Fibroblast of pulmonary artery (primary cell): ENCODE data around the gene PSMG3.

Experiments used
- DNase-seq: peaks from one replicate; pipeline ENCODE4 v3.0.0-alpha.2; 2010; ENCODE audit warnings: low read depth
- H3K4me3 ChIP-seq: replicated peaks from 2 replicates; pipeline ENCODE4 v1.5.1; 2011; ENCODE audit warnings: low read depth, mild to moderate bottlenecking, control low read depth, low read length, moderate library complexity
- TF ChIP-seq, protein P1 (sequence below): IDR thresholded peaks from 2 replicates; pipeline ENCODE4 v1.5.1; 2011; ENCODE audit warnings: mild to moderate bottlenecking, control low read depth, low read length, inconsistent platforms; ENCODE audit errors: missing control alignments

Gene PSMG3

DNA sequence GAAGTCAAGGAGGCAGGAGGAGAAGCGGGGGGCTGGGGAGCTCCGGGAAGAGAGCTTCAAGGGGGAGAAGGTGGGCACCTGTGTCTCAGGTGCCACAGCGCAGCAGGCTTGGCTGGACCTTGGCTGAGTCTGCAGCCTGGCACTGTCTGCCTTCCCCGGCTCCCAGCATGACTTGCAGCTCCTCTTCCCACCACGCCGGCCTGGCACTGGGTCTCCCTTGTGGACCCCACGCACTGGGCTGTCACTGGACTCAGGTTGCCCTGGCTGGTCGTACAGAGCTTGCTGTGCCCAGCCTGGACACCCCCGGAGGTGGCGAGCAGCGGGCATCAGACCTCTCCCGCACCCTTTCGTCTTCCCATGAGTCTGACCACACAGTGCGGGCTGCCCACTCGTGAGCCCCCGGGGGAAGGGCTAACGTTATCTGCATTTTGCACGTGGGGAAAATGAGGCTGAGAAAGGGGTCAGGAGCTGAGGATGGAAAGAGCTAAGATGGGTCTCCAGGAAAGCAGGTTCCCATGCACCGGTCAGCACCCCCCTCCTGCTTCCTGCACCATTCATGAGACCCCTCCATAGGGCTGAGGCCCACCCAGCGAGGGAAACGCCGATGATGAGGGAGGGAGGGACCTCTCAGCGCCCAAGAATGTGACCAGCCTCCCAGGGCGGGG is 40.3 kb upstream of the PSMG3 start:
- no peak overlapping the region for H3K4me3 ChIP-seq
- TF ChIP-seq, protein P1, sequence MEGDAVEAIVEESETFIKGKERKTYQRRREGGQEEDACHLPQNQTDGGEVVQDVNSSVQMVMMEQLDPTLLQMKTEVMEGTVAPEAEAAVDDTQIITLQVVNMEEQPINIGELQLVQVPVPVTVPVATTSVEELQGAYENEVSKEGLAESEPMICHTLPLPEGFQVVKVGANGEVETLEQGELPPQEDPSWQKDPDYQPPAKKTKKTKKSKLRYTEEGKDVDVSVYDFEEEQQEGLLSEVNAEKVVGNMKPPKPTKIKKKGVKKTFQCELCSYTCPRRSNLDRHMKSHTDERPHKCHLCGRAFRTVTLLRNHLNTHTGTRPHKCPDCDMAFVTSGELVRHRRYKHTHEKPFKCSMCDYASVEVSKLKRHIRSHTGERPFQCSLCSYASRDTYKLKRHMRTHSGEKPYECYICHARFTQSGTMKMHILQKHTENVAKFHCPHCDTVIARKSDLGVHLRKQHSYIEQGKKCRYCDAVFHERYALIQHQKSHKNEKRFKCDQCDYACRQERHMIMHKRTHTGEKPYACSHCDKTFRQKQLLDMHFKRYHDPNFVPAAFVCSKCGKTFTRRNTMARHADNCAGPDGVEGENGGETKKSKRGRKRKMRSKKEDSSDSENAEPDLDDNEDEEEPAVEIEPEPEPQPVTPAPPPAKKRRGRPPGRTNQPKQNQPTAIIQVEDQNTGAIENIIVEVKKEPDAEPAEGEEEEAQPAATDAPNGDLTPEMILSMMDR: no peak
- no peak for DNase-seq

DNA sequence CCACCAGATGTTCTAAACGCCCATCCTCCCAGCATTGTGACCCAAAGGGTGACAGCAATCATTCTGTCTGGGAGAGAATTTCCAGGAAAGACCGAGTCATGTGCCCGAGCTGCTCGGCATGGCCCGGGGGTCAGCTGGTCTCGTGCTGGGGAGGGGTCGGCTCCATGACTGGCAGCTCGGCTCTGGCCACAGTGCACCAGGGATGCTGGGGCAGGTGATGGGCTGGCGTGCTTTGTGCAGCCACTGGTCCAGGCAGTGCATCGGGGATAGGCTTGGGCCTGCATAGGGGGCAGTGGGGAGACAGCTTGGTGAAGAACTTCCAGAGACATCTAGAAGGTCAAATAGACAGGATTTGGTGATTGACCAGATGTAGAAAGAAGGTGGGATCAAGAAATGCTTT is 39.2 kb upstream of the PSMG3 start:
- no peak overlapping the region for H3K4me3 ChIP-seq
- DNase-seq: no peak
- TF ChIP-seq, protein P1: no peak

DNA sequence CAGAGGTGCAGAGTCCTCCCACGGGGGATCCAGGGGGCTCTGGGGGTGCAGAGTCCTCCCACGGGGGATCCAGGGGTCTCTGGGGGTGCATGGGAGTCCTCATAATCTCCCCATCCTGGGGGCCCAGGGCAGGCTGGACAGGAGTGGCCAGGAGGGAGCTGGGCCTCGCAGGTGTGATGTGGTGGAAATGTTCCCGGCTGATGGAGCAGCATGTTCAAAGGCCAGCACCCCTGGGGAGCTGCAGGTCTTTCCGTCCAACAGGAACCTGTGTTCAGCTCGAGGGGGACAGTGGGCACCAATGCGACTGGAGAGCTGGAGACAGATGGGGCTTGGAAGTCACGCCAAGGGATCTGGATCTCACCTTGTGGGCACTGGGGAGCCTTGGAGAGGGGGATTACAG is 38.5 kb upstream of the PSMG3 start:
- DNase-seq: no peak
- TF ChIP-seq, protein P1: no peak
- no peak overlapping the region for H3K4me3 ChIP-seq

DNA sequence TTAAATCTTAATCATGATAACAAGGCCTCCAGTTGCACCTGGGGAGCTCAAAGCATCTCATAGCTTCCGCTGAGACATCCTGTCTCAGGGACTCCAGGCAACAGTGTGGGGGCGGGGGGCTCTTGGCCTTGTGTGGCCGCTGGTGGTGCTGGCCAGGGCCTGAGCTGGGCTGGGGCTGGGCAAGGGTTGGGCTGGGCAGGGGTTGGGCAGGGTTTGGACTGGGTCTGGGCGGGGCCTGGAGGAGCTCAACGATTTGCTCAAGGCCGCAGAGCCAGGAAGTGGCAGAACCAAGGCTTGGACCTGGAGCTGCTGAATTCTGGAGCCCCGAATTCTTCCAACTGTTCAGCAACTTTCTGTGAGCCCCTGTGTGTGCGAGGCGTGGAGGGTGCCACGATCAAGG is 37.9 kb upstream of the PSMG3 start:
- no peak for DNase-seq
- TF ChIP-seq, protein P1: no peak
- H3K4me3 ChIP-seq: no peak overlapping the region

DNA sequence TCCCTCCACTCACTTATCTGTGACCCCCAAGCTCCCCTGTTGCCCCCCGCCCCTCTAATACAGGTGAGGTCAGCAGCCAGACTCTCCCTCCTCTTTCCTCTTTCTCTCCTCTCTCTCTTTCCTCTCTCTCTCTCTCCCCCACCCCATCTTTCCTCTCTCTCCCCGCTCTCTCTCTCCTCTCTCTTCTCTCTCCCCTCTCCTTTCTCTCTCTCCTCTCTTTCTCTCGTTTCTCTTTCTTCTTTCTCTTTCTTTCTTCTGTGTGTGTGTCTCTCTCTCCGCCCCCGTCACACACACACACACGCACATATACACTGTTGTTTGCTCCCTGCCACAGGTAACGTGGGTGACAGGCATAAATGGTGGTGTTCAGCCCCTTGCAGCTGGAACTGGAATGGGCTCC is 37.2 kb upstream of the PSMG3 start:
- DNase-seq: no peak
- TF ChIP-seq, protein P1: no peak
- no peak overlapping the region for H3K4me3 ChIP-seq

DNA sequence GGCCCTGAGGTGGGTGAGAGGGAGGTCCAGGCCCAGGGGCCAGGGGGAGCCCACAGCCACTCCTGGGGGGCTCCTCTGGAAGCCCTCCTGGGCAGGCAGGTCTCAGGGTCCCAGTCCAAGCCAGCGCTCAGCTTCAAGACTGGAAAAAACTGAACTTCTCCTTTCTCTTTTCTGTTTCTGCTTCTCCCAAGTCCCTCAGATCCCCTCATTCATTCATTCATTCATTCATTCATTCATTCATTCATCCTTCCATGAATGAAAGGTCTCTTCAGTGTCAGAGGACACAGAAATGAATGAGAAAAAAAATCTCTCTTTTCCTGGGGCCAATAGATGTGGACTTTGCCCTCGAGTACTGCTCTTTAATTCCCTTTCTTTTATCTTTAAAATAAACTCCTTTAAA is 34.6 kb upstream of the PSMG3 start:
- TF ChIP-seq, protein P1: no peak
- DNase-seq: no peak
- H3K4me3 ChIP-seq: no peak overlapping the region
